Gastroesophageal sphincter (tissue), 4 donors: ENCODE data around the gene RAB23. TPM values are rescaled to one million over a fixed set of nuclear protein-coding genes. Genes with fewer than 3 reads are reported as not detected.

Source experiments
- ATAC-seq: fragments of 150-250 bp; one replicate; pipeline ENCODE4 v1.9.1; 2016; ENCODE audit warnings: mild to moderate bottlenecking, moderate library complexity
- H3K27ac ChIP-seq, 4 donors: fragments of 200-600 bp; sonication (generic) in 3 of 4; 1 replicate in 3 of 4; 2 replicates in 1 of 4; pipeline ENCODE4 v1.5.1; 2016 to 2019
- H3K27me3 ChIP-seq: fragments of 200-600 bp; sonication (generic); one replicate; pipeline ENCODE4 v1.5.1; 2019
- H3K36me3 ChIP-seq, 2 donors: fragments of 200-600 bp; sonication (generic); one replicate each; pipeline ENCODE4 v1.5.1; 2019; ENCODE audit warnings: control low read depth in 1 of 2
- H3K4me1 ChIP-seq, 3 donors: fragments of 200-600 bp; sonication (generic); 1 replicate in 2 of 3; 2 replicates in 1 of 3; pipeline ENCODE4 v1.5.1; 2016 to 2019; ENCODE audit warnings: control low read depth in 2 of 3
- H3K4me3 ChIP-seq, 2 donors: fragments of 200-600 bp; sonication (generic); one replicate each; pipeline ENCODE4 v1.5.1; 2019; ENCODE audit warnings: mild to moderate bottlenecking in 1 of 2, moderate library complexity in 1 of 2
- H3K9me3 ChIP-seq, 3 donors: fragments of 200-600 bp; sonication (generic); one replicate each; pipeline ENCODE4 v1.5.1; 2017 to 2019; ENCODE audit warnings: control low read depth in 2 of 3
- EP300 ChIP-seq: sonication (generic); formaldehyde crosslinking; IDR thresholded peaks from one replicate; pipeline ENCODE4 v1.6.1; 2017; ENCODE audit warnings: antibody characterized with exemption, mild to moderate bottlenecking
- POLR2A ChIP-seq, 2 donors: fragments of 450-650 bp; IDR thresholded peaks; one replicate each; pipeline ENCODE4 v1.6.1; 2017; ENCODE audit warnings: antibody characterized with exemption in 2 of 2, mild to moderate bottlenecking in 2 of 2, moderate library complexity in 1 of 2
- POLR2AphosphoS5 ChIP-seq: sonication (generic); formaldehyde crosslinking; IDR thresholded peaks from one replicate; pipeline ENCODE4 v1.6.1; 2017; ENCODE audit warnings: antibody characterized with exemption
- WGBS, 2 donors: methylation state at CpG; one replicate each; pipeline ENCODE4 v1.1.5; 2018; ENCODE audit warnings: low coverage in 1 of 2; 5-methylcytosine and 5-hydroxymethylcytosine counted together
- total RNA-seq, 4 donors: library from RNA; depleted of rRNA; stranded (reverse); fragments of >200 nt; gene quantifications; one replicate each; pipeline ENCODE4 v1.1.0, GENCODE V29; 2016
- TF ChIP-seq, protein P1 (sequence below), 4 experiments: fragments of 200-600 bp in 2 of 4; fragments of 450-650 bp in 2 of 4; sonication (generic) in 1 of 4; IDR thresholded peaks; one replicate each; pipeline ENCODE4 v1.5.1; 2017 to 2019; ENCODE audit warnings: antibody characterized with exemption in 4 of 4, mild to moderate bottlenecking in 2 of 4, moderate library complexity in 2 of 4

Gene RAB23
- total RNA-seq, 4 donors from 2014 or later, result 45.5 to 107 (median 78.1) TPM

GRCh38 chr6:57257911-57258541, 35.9 kb upstream of the RAB23 start:
- ATAC-seq, result peak; percentile 54
- 7 to 14% methylated on average over 10 of the region's 10 CpGs for WGBS, 2 donors
- peaks cover 9 to 61% (median 21%) of the 10 kb centered on the region in 3 donors for H3K4me1 ChIP-seq

GRCh38 chr6:57256541-57256940, 34.4 kb upstream of the RAB23 start:
- Histone ChIP-seq H3K36me3 (no peaks in the 10 kb centered on the region), H3K4me1 (peaks cover 10 to 60% (median 13%) of the 10 kb centered on the region in 3 donors), H3K27me3 (no peaks in the 10 kb centered on the region), H3K4me3 (no peak overlapping the region), H3K27ac (peak overlapping the region; percentile 78 to 100 (median 92)), H3K9me3 (no peaks in the 10 kb centered on the region)
- no peak for ATAC-seq
- TF ChIP-seq, protein P1, sequence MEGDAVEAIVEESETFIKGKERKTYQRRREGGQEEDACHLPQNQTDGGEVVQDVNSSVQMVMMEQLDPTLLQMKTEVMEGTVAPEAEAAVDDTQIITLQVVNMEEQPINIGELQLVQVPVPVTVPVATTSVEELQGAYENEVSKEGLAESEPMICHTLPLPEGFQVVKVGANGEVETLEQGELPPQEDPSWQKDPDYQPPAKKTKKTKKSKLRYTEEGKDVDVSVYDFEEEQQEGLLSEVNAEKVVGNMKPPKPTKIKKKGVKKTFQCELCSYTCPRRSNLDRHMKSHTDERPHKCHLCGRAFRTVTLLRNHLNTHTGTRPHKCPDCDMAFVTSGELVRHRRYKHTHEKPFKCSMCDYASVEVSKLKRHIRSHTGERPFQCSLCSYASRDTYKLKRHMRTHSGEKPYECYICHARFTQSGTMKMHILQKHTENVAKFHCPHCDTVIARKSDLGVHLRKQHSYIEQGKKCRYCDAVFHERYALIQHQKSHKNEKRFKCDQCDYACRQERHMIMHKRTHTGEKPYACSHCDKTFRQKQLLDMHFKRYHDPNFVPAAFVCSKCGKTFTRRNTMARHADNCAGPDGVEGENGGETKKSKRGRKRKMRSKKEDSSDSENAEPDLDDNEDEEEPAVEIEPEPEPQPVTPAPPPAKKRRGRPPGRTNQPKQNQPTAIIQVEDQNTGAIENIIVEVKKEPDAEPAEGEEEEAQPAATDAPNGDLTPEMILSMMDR (IDR thresholded peaks at IDR 0.05), result no peak
- TF ChIP-seq EP300 (no peak), POLR2AphosphoS5 (no peak), POLR2A (IDR thresholded peaks at IDR 0.05) (no peak)
- WGBS, 2 donors, result 58 to 92% methylated on average over 1 of the region's 1 CpG

More at GRCh38 chr6:57257911-57258541, 35.9 kb upstream of the RAB23 start:
- Histone ChIP-seq H3K4me3 (peak overlapping the region; percentile 32 to 58), H3K9me3 (no peaks in the 10 kb centered on the region), H3K36me3 (no peaks in the 10 kb centered on the region), H3K27me3 (no peaks in the 10 kb centered on the region), H3K27ac (peak overlapping the region; percentile 78 to 100 (median 92))
- TF ChIP-seq POLR2A (IDR thresholded peaks at IDR 0.05), result no peak
- TF ChIP-seq EP300, result no peak
- no peak for TF ChIP-seq POLR2AphosphoS5
- TF ChIP-seq, protein P1 (IDR thresholded peaks at IDR 0.05), result no peak

GRCh38 chr6:57255451-57256169, 33.5 kb upstream of the RAB23 start:
- H3K27ac ChIP-seq, result peak overlapping the region; percentile 29 to 93 (median 84)
- no peaks in the 10 kb centered on the region for H3K36me3 ChIP-seq
- 89 to 90% methylated on average over 3 to 4 of the region's 4 CpGs for WGBS, 2 donors
- TF ChIP-seq POLR2A (IDR thresholded peaks at IDR 0.05), result no peak
- no peak for TF ChIP-seq EP300
- no peak for TF ChIP-seq POLR2AphosphoS5
- TF ChIP-seq, protein P1 (IDR thresholded peaks at IDR 0.05), result no peak
- no peaks in the 10 kb centered on the region for H3K27me3 ChIP-seq
- no peak overlapping the region for H3K4me3 ChIP-seq
- ATAC-seq, result no peak
- H3K4me1 ChIP-seq, result peaks cover 9 to 54% (median 13%) of the 10 kb centered on the region in 3 donors
- H3K9me3 ChIP-seq, result no peaks in the 10 kb centered on the region

- H3K27ac ChIP-seq, result peak overlapping the region in 3 of 4 donors; percentile 76 to 90 (median 81)
- H3K4me3 ChIP-seq, result no peak overlapping the region
- H3K36me3 ChIP-seq, result no peaks in the 10 kb centered on the region
- peaks cover 9 to 50% (median 13%) of the 10 kb centered on the region in 3 donors for H3K4me1 ChIP-seq
- ATAC-seq, result no peak
- WGBS, 2 donors, result 61 to 63% methylated on average over 2 to 4 of the region's 4 CpGs
- H3K27me3 ChIP-seq, result no peaks in the 10 kb centered on the region
- TF ChIP-seq EP300 (no peak), POLR2A (IDR thresholded peaks at IDR 0.05) (no peak), POLR2AphosphoS5 (no peak)
- TF ChIP-seq, protein P1 (IDR thresholded peaks at IDR 0.05), result no peak
- H3K9me3 ChIP-seq, result no peaks in the 10 kb centered on the region
These were observed 32.1 kb upstream of the RAB23 start for GRCh38 chr6:57254055-57254717.
